ENCODE results near the gene NUCB2.

DNA sequence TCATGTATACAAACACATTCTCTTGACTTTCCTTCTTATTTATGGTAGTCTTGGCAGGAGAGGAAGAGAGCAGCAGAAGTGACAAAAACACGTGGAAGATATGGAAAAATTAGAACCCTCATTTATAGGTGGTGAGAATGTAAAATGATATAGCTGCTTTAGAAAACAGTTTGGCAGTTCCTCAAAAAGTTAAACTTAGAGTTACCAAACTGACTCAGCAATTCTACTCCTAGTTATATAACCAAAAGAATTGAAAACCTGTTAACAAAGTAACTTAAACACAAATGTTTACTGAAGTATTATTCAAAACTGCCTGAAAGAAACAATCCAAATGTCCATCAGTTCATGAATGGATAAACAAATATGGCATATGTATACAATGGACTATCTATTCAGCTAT, 16.8 kb downstream of the NUCB2 start:
- TF ChIP-seq, protein P1, sequence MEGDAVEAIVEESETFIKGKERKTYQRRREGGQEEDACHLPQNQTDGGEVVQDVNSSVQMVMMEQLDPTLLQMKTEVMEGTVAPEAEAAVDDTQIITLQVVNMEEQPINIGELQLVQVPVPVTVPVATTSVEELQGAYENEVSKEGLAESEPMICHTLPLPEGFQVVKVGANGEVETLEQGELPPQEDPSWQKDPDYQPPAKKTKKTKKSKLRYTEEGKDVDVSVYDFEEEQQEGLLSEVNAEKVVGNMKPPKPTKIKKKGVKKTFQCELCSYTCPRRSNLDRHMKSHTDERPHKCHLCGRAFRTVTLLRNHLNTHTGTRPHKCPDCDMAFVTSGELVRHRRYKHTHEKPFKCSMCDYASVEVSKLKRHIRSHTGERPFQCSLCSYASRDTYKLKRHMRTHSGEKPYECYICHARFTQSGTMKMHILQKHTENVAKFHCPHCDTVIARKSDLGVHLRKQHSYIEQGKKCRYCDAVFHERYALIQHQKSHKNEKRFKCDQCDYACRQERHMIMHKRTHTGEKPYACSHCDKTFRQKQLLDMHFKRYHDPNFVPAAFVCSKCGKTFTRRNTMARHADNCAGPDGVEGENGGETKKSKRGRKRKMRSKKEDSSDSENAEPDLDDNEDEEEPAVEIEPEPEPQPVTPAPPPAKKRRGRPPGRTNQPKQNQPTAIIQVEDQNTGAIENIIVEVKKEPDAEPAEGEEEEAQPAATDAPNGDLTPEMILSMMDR (IDR thresholded peaks at IDR 0.05; ENCODE audit: low read depth, low read length, poor library complexity, severe bottlenecking): no peak
- TF ChIP-seq EZH2phosphoT487 (IDR thresholded peaks at IDR 0.05; ENCODE audit: borderline replicate concordance, low read length): no peak

Measured in DOHH2 (cell line).